Activated CD8-positive, alpha-beta memory T cell treated with anti-CD3 and anti-CD28 coated beads, Interleukin-2, amount 50 U/mL, for 1 hour (primary cell): ENCODE measurements around the gene SNUPN.
"Not testable (repeated sequence)": the region's sequence is repeated elsewhere in the genome, so short reads cannot be mapped to it uniquely, and the experiment has no call there.

ENCODE experiments used
- DNase-seq: peaks from one replicate; pipeline ENCODE4 v3.0.0-alpha.2; 2020; ENCODE audit errors: extremely low read depth

SNUPN gene

GRCh38 chr15:75583701-75584100, 41.8 kb downstream of the SNUPN start:
- no peak for DNase-seq

GRCh38 chr15:75582943-75583342, 42.6 kb downstream of the SNUPN start:
- DNase-seq: not testable (repeated sequence)

- DNase-seq: peak; percentile 20
Measured at GRCh38 chr15:75578948-75579920, 46.3 kb downstream of the SNUPN start, which contains the start of gene PTPN9. PTPN9 (minus strand) TSS chr15:75579315; CDS start chr15:75578776, 539 bp downstream.

GRCh38 chr15:75578173-75578947, 47.2 kb downstream of the SNUPN start:
- DNase-seq: no peak

GRCh38 chr15:75577401-75578172, 47.9 kb downstream of the SNUPN start:
- no peak for DNase-seq

- no peak for DNase-seq
Measured at GRCh38 chr15:75573648-75574384, 51.7 kb downstream of the SNUPN start.

- DNase-seq: no peak
Measured at GRCh38 chr15:75570126-75570845, 55.2 kb downstream of the SNUPN start.

- no peak for DNase-seq
Measured at GRCh38 chr15:75565062-75565970, 60.2 kb downstream of the SNUPN start.

- no peak for DNase-seq
Measured at GRCh38 chr15:75561888-75562287, 63.6 kb downstream of the SNUPN start.

- DNase-seq: not testable (repeated sequence)
Measured at GRCh38 chr15:75559360-75559759, 66.2 kb downstream of the SNUPN start.

GRCh38 chr15:75558955-75559354, 66.6 kb downstream of the SNUPN start:
- not testable (repeated sequence) for DNase-seq

GRCh38 chr15:75554717-75555116, 70.8 kb downstream of the SNUPN start:
- no peak for DNase-seq

- no peak for DNase-seq
Measured at GRCh38 chr15:75553659-75554058, 71.9 kb downstream of the SNUPN start.

GRCh38 chr15:75551091-75551490, 74.4 kb downstream of the SNUPN start:
- DNase-seq: no peak
